Adrenal gland (tissue), 12 donors: ENCODE results near the gene FNDC3B. TPM values are rescaled to one million over a fixed set of nuclear protein-coding genes. Genes with fewer than 3 reads are reported as not detected.

ENCODE experiments used
- DNase-seq, 7 donors: peaks; one replicate each; pipeline ENCODE4 v3.0.0-alpha.2; 2019 to 2020
- H3K27ac ChIP-seq, 5 donors: fragments of 200-600 bp; sonication (generic) in 4 of 5; 1 replicate in 3 of 5; 2 replicates in 2 of 5; pipeline versions ENCODE4 v1.5.1 to v1.8.0; 2016 to 2020; ENCODE audit warnings: mild to moderate bottlenecking in 1 of 5
- H3K27me3 ChIP-seq: fragments of 200-600 bp; 2 replicates; pipeline ENCODE4 v1.8.0; 2021
- H3K36me3 ChIP-seq, 2 donors: fragments of 200-600 bp; replicated peaks in 1 of 2; 1 replicate in 1 of 2; 2 replicates in 1 of 2; pipeline versions ENCODE4 v1.5.1 to v1.8.0; 2018 to 2022
- H3K4me1 ChIP-seq, 2 donors: fragments of 200-600 bp; replicated peaks in 1 of 2; 1 replicate in 1 of 2; 2 replicates in 1 of 2; pipeline versions ENCODE4 v1.5.1 to v1.8.0; 2018 to 2021
- H3K4me3 ChIP-seq, 4 donors: fragments of 200-600 bp; sonication (generic) in 3 of 4; one replicate each; pipeline ENCODE4 v1.5.1; 2016 to 2018
- H3K9me3 ChIP-seq, 3 donors: fragments of 200-600 bp; sonication (generic) in 1 of 3; replicated peaks in 1 of 3; 1 replicate in 2 of 3; 2 replicates in 1 of 3; pipeline versions ENCODE4 v1.5.1 to v1.8.0; 2016 to 2021
- CTCF ChIP-seq, 6 experiments: fragments of 450-650 bp in 4 of 6; fragments of 200-600 bp in 2 of 6; sonication (generic) in 1 of 6; IDR thresholded peaks; 1 replicate in 5 of 6; 2 replicates in 1 of 6; pipeline versions ENCODE4 v1.5.1 to v1.8.0; 2016 to 2021; ENCODE audit warnings: antibody characterized with exemption in 6 of 6, mild to moderate bottlenecking in 2 of 6, moderate library complexity in 1 of 6
- POLR2A ChIP-seq, 2 donors: fragments of 450-650 bp; IDR thresholded peaks; one replicate each; pipeline ENCODE4 v1.6.1; 2017; ENCODE audit warnings: antibody characterized with exemption in 2 of 2, mild to moderate bottlenecking in 2 of 2, moderate library complexity in 1 of 2
- WGBS, 4 donors: extraction: QIAGEN DNeasy Blood & Tissue Kit in 2 of 4; methylation state at CpG; one replicate each; pipeline versions ENCODE4 v1.1.5 to v1.1.7; 2013 to 2017; 5-methylcytosine and 5-hydroxymethylcytosine counted together
- intact Hi-C, 2 donors: fragments of 100-400 bp; cut with DNase I; formaldehyde crosslinking; loops; one replicate each; pipeline versions ENCODE4 v1.14.1 to v1.15.0; 2022 to 2023
- polyA plus RNA-seq, 3 donors: library from polyadenylated mRNA; stranded (reverse); fragments of 200-250 nt in 2 of 3; fragments of 350-450 nt in 1 of 3; fragmentation: Illumina TruSeq in 1 of 3; extraction: RNeasy Lipid Tissue Mini Kit (QIAGEN cat#74804) in 1 of 3; gene quantifications; one replicate each; pipeline ENCODE4 v1.2.3, GENCODE V29; 2013 to 2014
- total RNA-seq, 9 donors: library from RNA; depleted of rRNA in 4 of 9; stranded (reverse); fragments of >200 nt in 4 of 9; fragments of 120-200 nt in 1 of 9; fragmentation: NEBNext Ultra II Directional in 1 of 9; extraction: Animal tissue kit (Norgen Biotek cat#: 25700) in 1 of 9; gene quantifications; one replicate each; pipeline versions ENCODE4 v1.1.0 to v1.2.4, GENCODE V29; 2013 to 2023
- donor health status: healthy with polysubstance abuse.
- donor health status: Bipolar disorder and iron deficiency.
- donor health status: DM: yes; HTN: yes; CAD: no.
- donor health status: DM: no; HTN: no; CAD: no.
- donor health status: DM: no; HTN: no; CAD: no.
- donor health status: DM: yes; HTN: yes; CAD: no.

Gene FNDC3B
- total and polyA plus RNA-seq, 12 donors = 9.9 to 228 (median 105) TPM

- TF ChIP-seq POLR2A (IDR thresholded peaks at IDR 0.05) (no peak), CTCF (IDR thresholded peaks at IDR 0.05) (no peak)
- no peaks in the 10 kb centered on the region for H3K27me3 ChIP-seq
- no peak overlapping the region for H3K27ac ChIP-seq
- peaks cover 5 to 31% of the 10 kb centered on the region in 2 donors for H3K4me1 ChIP-seq
- no peaks in the 10 kb centered on the region for H3K36me3 ChIP-seq
- intact Hi-C loops = no loop called here
- DNase-seq = no peak
- 94 to 98% (median 97%) methylated on average over 8 to 9 of the region's 9 CpGs for WGBS, 4 donors
- H3K9me3 ChIP-seq = no peaks in the 10 kb centered on the region
- H3K4me3 ChIP-seq = no peak overlapping the region
These were observed 122.6 kb downstream of the FNDC3B start for GRCh38 chr3:172161959-172162358.

- H3K27me3 ChIP-seq = no peaks in the 10 kb centered on the region
- H3K4me3 ChIP-seq = no peak overlapping the region
- no peaks in the 10 kb centered on the region for H3K36me3 ChIP-seq
- peaks cover 5 to 23% of the 10 kb centered on the region in 2 donors for H3K4me1 ChIP-seq
- TF ChIP-seq POLR2A (IDR thresholded peaks at IDR 0.05) (no peak), CTCF (IDR thresholded peaks at IDR 0.05) (no peak)
- H3K27ac ChIP-seq = no peak overlapping the region
- WGBS, 4 donors = 93 to 99% (median 95%) methylated on average over 3 of the region's 3 CpGs
- H3K9me3 ChIP-seq = no peaks in the 10 kb centered on the region
- intact Hi-C loops = no loop called here
- DNase-seq = no peak
These were observed 123.9 kb downstream of the FNDC3B start for GRCh38 chr3:172163320-172163719.

DNA sequence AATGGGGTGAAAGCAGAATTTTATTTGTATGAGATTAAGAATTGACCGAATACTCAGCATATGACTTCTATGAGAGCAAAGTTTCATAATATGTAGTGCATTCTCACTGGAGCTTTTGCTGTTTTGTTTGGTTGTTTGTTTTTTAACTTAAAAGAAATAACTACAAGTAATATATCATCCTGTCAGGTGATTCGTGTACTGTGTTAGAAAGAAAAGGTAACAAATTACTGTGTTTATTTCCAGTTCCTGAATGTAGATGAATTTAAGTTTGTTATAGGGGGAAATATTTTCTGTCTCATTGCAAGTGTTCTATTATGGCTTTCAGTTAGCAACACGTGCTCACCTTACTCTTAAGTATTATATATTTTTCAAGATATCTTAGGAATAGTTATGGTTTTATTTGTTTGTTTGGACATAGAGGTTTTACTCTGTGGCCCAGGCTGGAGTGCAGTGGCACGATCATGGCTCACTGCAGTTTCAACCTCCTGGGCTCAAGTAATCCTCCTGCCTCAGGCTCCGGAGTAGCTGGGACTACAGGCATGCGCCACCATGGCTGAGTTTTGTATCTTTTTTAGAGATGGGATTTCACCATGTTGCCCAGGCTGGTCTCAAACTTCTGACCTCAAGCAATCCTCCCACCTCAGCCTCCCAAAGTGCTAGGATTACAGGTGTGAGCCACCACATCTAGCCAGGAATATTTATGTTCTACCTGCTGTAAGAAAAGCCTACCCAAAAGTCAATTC, 125.4 kb downstream of the FNDC3B start:
- intact Hi-C loops = no loop called here
- Histone ChIP-seq H3K9me3 (no peaks in the 10 kb centered on the region), H3K27ac (no peak overlapping the region), H3K4me1 (peaks cover 10 to 33% of the 10 kb centered on the region in 2 donors), H3K36me3 (no peaks in the 10 kb centered on the region), H3K27me3 (no peaks in the 10 kb centered on the region), H3K4me3 (no peak overlapping the region)
- WGBS, 4 donors = 87 to 97% (median 92%) methylated on average over 5 to 6 of the region's 6 CpGs
- no peak for DNase-seq
- TF ChIP-seq CTCF (IDR thresholded peaks at IDR 0.05) (no peak), POLR2A (IDR thresholded peaks at IDR 0.05) (no peak)

GRCh38 chr3:172166261-172166660, 126.9 kb downstream of the FNDC3B start:
- TF ChIP-seq CTCF (IDR thresholded peaks at IDR 0.05) = no peak
- no peak for TF ChIP-seq POLR2A (IDR thresholded peaks at IDR 0.05)
- intact Hi-C loops = no loop called here
- no peaks in the 10 kb centered on the region for H3K9me3 ChIP-seq
- H3K27me3 ChIP-seq = no peaks in the 10 kb centered on the region
- 90 to 97% (median 95%) methylated on average over 6 of the region's 6 CpGs for WGBS, 4 donors
- no peaks in the 10 kb centered on the region for H3K36me3 ChIP-seq
- peaks cover 5 to 34% of the 10 kb centered on the region in 2 donors for H3K4me1 ChIP-seq
- no peak for DNase-seq
- H3K4me3 ChIP-seq = no peak overlapping the region
- H3K27ac ChIP-seq = no peak overlapping the region
